Endothelial cell of umbilical vein (primary cell): ENCODE data around the gene GPR183. TPM values are rescaled to one million over a fixed set of nuclear protein-coding genes. Genes with fewer than 3 reads are reported as not detected.
"Not testable (repeated sequence)": the region's sequence is repeated elsewhere in the genome, so short reads cannot be mapped to it uniquely, and the experiment has no call there.

Experiments
- BruUV-seq: library from RNA; stranded (reverse); fragments of 400-500 nt; replicated peaks from 2 replicates; lab custom pipeline; 2021; lab: Mats Ljungman, UMichigan
- CTCF ChIA-PET: fragments of 300-600, 350-600 bp; sonication (Branson Sonifier 250); formaldehyde crosslinking; loops from one replicate; lab custom pipeline; 2021; ENCODE audit warnings: antibody characterized with exemption, inconsistent platforms; lab: Charles Lee
- POLR2A ChIA-PET: fragments of 300-600, 350-600 bp; sonication (Branson Sonifier 250); formaldehyde crosslinking; loops from one replicate; lab custom pipeline; 2021; ENCODE audit warnings: antibody characterized with exemption, inconsistent platforms; lab: Charles Lee
- DNase-seq: peaks from one replicate; pipeline ENCODE4 v3.0.0-alpha.2; 2011; ENCODE audit warnings: low read depth, low spot score
- FAIRE-seq: peaks from 2 replicates; lab custom pipeline; 2011; peaks lifted over from hg19 to GRCh38; lab: Jason Lieb, UNC
- H2AFZ ChIP-seq: 2 replicates; pipeline ENCODE4 v1.6.0; 2012; ENCODE audit warnings: low read depth, low read length, control low read depth, inconsistent platforms
- H3K27ac ChIP-seq: 2 replicates; pipeline ENCODE4 v1.5.1; 2011; ENCODE audit warnings: low read depth, mild to moderate bottlenecking, control low read depth, low read length, moderate library complexity; ENCODE audit not compliant: insufficient read depth
- H3K27me3 ChIP-seq, 2 experiments: 2 replicates each; pipeline versions ENCODE4 v1.6.0 to v1.6.1; 2011; ENCODE audit warnings: low read length in 2 of 2, mixed read lengths in 1 of 2; ENCODE audit not compliant: control insufficient read depth in 2 of 2, insufficient read depth in 2 of 2
- H3K36me3 ChIP-seq, 2 experiments: 2 replicates in 1 of 2; 3 replicates in 1 of 2; pipeline ENCODE4 v1.5.1; 2011; ENCODE audit warnings: low read length in 2 of 2, mild to moderate bottlenecking in 1 of 2, moderate library complexity in 1 of 2; ENCODE audit not compliant: control insufficient read depth in 2 of 2, insufficient read depth in 2 of 2; ENCODE audit errors: extremely low read depth in 1 of 2
- H3K4me1 ChIP-seq: 3 replicates; pipeline ENCODE4 v1.5.1; 2011; ENCODE audit warnings: mild to moderate bottlenecking, low read length; ENCODE audit not compliant: control insufficient read depth, insufficient read depth; ENCODE audit errors: extremely low read depth
- H3K4me2 ChIP-seq: 2 replicates; pipeline ENCODE4 v1.6.1; 2011; ENCODE audit warnings: low read length, control low read depth, mixed read lengths; ENCODE audit not compliant: insufficient read depth
- H3K4me3 ChIP-seq, 3 experiments: fragments of 200-600 bp in 1 of 3; sonication (generic), shearing (Covaris generic) in 1 of 3; replicated peaks in 1 of 3; 2 replicates each; pipeline ENCODE4 v1.5.1; 2011 to 2016; ENCODE audit warnings: control low read depth in 3 of 3, low read length in 3 of 3, mild to moderate bottlenecking in 2 of 3, inconsistent platforms in 1 of 3, low read depth in 1 of 3, moderate library complexity in 1 of 3; ENCODE audit not compliant: insufficient read depth in 1 of 3
- H3K79me2 ChIP-seq: 2 replicates; pipeline ENCODE4 v1.6.0; 2012; ENCODE audit warnings: low read length, inconsistent platforms; ENCODE audit not compliant: control insufficient read depth, insufficient read depth
- H3K9ac ChIP-seq: replicated peaks from 2 replicates; pipeline ENCODE3; 2011; ENCODE audit warnings: low read length, control low read depth; ENCODE audit not compliant: insufficient read depth; ENCODE audit errors: extremely low read depth
- H3K9me1 ChIP-seq: replicated peaks from 3 replicates; pipeline ENCODE4 v1.6.0; 2011; ENCODE audit warnings: mild to moderate bottlenecking, low read length; ENCODE audit not compliant: control insufficient read depth, insufficient read depth; ENCODE audit errors: extremely low read depth
- H3K9me3 ChIP-seq: replicated peaks from 2 replicates; pipeline ENCODE4 v1.5.1; 2012; ENCODE audit warnings: low read length, inconsistent platforms; ENCODE audit not compliant: control insufficient read depth, insufficient read depth
- H4K20me1 ChIP-seq: replicated peaks from 2 replicates; pipeline ENCODE3; 2011; ENCODE audit warnings: mild to moderate bottlenecking, low read length; ENCODE audit not compliant: control insufficient read depth, insufficient read depth; ENCODE audit errors: extremely low read depth
- EZH2 ChIP-seq: IDR thresholded peaks from 2 replicates; pipeline ENCODE4 v1.6.1; 2012; ENCODE audit warnings: borderline replicate concordance, low read depth, mild to moderate bottlenecking, moderate library complexity, low read length, inconsistent platforms; ENCODE audit not compliant: severe bottlenecking
- FOS ChIP-seq: IDR thresholded peaks from 2 replicates; pipeline ENCODE4 v1.6.1; 2011; ENCODE audit warnings: mild to moderate bottlenecking, low read length, moderate library complexity, borderline replicate concordance; ENCODE audit not compliant: insufficient read depth
- GATA2 ChIP-seq: IDR thresholded peaks from 2 replicates; pipeline ENCODE4 v1.7.0; 2011; ENCODE audit warnings: low read depth, mild to moderate bottlenecking, moderate library complexity, mixed read lengths, low read length; ENCODE audit not compliant: insufficient read length, insufficient read depth
- JUN ChIP-seq: IDR thresholded peaks from 2 replicates; pipeline ENCODE4 v1.6.1; 2011; ENCODE audit warnings: borderline replicate concordance, low read depth; ENCODE audit not compliant: insufficient read length, insufficient read depth
- MYC ChIP-seq: IDR thresholded peaks from one replicate; pipeline ENCODE4 v1.6.1; 2011; ENCODE audit warnings: mild to moderate bottlenecking, low read depth, low read length
- POLR2A ChIP-seq: IDR thresholded peaks from 2 replicates; pipeline ENCODE4 v1.6.1; 2012; ENCODE audit warnings: low read depth, mild to moderate bottlenecking, control low read depth, low read length
- POLR2AphosphoS5 ChIP-seq: IDR thresholded peaks from 2 replicates; pipeline ENCODE4 v1.6.1; 2012; ENCODE audit warnings: low read depth, mild to moderate bottlenecking, control low read depth, low read length, moderate library complexity; ENCODE audit not compliant: insufficient read depth
- dilution Hi-C: fragments of 300-500 bp; cut with MboI; formaldehyde crosslinking; loops from one replicate; pipeline ENCODE4 v1.15.0; 2019; ENCODE audit warnings: low sequenced_read_pairs; ENCODE audit not compliant: extremely low pct_ligation_motif_present
- intact Hi-C: fragments of 100-400 bp; cut with micrococcal nuclease; formaldehyde crosslinking; loops from one replicate; pipeline ENCODE4 v1.10.0; 2022
- polyA plus RNA-seq, 4 experiments: library from polyadenylated mRNA; depleted of rRNA in 3 of 4; stranded (reverse) in 3 of 4; unstranded in 1 of 4; fragments of >200 nt; gene quantifications; 2 replicates each; pipeline versions ENCODE4 v1.2.1 to v1.2.3, GENCODE V29; 2011 to 2012; ENCODE audit warnings: missing spikeins in 1 of 4
- total RNA-seq: library from RNA; stranded (reverse); gene quantifications from 2 replicates; pipeline ENCODE4 v1.2.3, GENCODE V29; 2021
- TF ChIP-seq, protein P1 (sequence below), 2 donors: IDR thresholded peaks; 1 replicate in 1 of 2; 2 replicates in 1 of 2; pipeline ENCODE4 v1.5.1; 2011; ENCODE audit warnings: low read length in 2 of 2, mild to moderate bottlenecking in 2 of 2, moderate library complexity in 2 of 2, control low read depth in 1 of 2, inconsistent platforms in 1 of 2, low read depth in 1 of 2; ENCODE audit not compliant: insufficient read depth in 1 of 2; ENCODE audit errors: extremely low read depth in 1 of 2
- TF ChIP-seq, protein P2 (sequence below): IDR thresholded peaks from 2 replicates; pipeline ENCODE4 v1.6.1; 2011; ENCODE audit not compliant: insufficient read depth, insufficient read length

The GPR183 gene
- total and polyA plus RNA-seq, 2 donors (not counting 3 experiments of a cell fraction or from before 2014, with no cell fraction given) = 0.23 TPM; not detected in 1

DNA sequence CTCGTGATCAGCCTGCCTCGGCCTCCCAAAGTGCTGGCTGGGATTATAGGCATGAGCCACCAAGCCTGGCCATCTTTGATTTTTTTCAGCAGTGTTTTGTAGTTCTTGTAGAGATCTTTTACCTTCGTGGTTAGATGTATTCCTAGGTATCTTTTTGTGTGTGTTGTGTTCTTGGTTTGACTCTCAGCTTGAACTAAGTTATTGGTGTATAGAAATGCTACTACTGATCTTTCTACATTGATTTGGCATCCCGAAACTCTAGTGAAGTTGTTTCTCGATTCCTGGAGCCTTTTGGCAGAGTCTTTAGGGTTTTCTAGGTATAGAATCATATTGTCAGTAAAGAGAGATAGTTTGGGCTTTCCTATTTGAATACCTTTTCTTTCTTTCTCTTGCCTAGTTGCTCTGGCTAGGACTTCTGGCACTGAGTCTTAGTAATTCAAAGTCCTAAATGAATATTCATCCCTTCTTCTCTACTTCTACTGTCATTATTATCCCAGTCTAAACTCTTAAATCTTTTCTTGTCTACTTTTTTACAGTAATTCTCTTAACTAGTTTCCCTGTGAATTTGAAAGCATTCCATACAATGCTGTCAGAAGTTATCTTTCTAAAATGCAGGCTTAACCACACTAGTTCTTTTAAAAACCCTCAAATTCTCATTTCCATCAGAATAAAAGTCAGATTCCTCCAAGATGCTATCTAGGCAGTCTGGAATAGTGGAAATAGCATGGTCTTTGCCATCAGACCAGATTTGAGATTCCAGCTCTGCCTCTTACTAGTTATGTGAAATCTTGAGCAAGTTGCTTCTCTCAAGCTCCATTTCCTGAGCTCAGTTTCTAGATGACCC is 56.0 kb downstream of the GPR183 start:
- BruUV-seq = no TSS peak
- H3K27ac ChIP-seq = no peak overlapping the region
- ChIA-PET POLR2A (no interaction called here), CTCF (interaction anchor here (1.1 kb wide), 1 partner anchor 75 kb away, joined by 4 read pairs; no protein-coding TSS in a partner anchor)
- DNase-seq (no peak), FAIRE-seq (no peak)
- H3K4me3 ChIP-seq = no peak overlapping the region
- H3K9me1 ChIP-seq = no peaks in the 10 kb centered on the region
- dilution Hi-C loops (loop anchor here (25.0 kb wide), 1 partner anchor 89 kb away; no protein-coding TSS in a partner anchor), intact Hi-C loops (no loop called here)
- TF ChIP-seq POLR2A (no peak), GATA2 (no peak), EZH2 (no peak), MYC (no peak), JUN (no peak), POLR2AphosphoS5 (no peak), FOS (no peak)
- TF ChIP-seq, protein P1, sequence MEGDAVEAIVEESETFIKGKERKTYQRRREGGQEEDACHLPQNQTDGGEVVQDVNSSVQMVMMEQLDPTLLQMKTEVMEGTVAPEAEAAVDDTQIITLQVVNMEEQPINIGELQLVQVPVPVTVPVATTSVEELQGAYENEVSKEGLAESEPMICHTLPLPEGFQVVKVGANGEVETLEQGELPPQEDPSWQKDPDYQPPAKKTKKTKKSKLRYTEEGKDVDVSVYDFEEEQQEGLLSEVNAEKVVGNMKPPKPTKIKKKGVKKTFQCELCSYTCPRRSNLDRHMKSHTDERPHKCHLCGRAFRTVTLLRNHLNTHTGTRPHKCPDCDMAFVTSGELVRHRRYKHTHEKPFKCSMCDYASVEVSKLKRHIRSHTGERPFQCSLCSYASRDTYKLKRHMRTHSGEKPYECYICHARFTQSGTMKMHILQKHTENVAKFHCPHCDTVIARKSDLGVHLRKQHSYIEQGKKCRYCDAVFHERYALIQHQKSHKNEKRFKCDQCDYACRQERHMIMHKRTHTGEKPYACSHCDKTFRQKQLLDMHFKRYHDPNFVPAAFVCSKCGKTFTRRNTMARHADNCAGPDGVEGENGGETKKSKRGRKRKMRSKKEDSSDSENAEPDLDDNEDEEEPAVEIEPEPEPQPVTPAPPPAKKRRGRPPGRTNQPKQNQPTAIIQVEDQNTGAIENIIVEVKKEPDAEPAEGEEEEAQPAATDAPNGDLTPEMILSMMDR (IDR thresholded peaks at IDR 0.05; ENCODE audit: extremely low read depth in 1 of 2, insufficient read depth in 1 of 2, low read depth in 1 of 2, low read length in 2 of 2) = no peak
- TF ChIP-seq, protein P2, sequence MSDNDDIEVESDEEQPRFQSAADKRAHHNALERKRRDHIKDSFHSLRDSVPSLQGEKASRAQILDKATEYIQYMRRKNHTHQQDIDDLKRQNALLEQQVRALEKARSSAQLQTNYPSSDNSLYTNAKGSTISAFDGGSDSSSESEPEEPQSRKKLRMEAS = no peak
- no peaks in the 10 kb centered on the region for H3K4me1 ChIP-seq
- H3K27me3 ChIP-seq = no peaks in the 10 kb centered on the region
- H3K9ac ChIP-seq = no peak overlapping the region
- H3K36me3 ChIP-seq = peaks cover 0 to 2% of the 10 kb centered on the region in 2 experiments
- no peak overlapping the region for H2AFZ ChIP-seq
- no peaks in the 10 kb centered on the region for H3K79me2 ChIP-seq
- no peak overlapping the region for H3K4me2 ChIP-seq
- no peaks in the 10 kb centered on the region for H4K20me1 ChIP-seq
- H3K9me3 ChIP-seq = no peaks in the 10 kb centered on the region

DNA sequence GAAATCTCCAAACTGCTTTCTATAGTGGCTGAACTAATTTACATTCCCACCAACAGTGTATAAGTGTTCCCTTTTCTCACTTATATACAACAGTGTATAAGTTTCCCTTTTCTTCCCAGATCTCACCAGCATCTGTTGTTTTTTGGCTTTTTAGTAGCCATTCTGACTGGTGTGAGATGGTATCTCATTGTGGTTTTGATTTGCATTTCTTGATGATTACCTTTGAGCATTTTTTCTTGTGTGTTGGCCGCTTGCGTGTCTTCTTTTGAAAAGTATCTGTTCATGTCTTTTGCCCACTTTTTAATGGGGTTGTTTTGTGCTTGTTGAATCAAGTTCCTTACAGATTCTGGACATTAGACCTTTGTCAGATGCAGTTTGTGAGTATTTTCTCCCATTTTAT is 57.6 kb downstream of the GPR183 start:
- H3K4me1 ChIP-seq, intact Hi-C loops, FAIRE-seq, H3K9me3 ChIP-seq, H3K9me1 ChIP-seq, H2AFZ ChIP-seq, CTCF ChIA-PET, BruUV-seq, POLR2A ChIA-PET, H3K9ac ChIP-seq, H3K27ac ChIP-seq, H3K4me3 ChIP-seq, H3K36me3 ChIP-seq, H3K4me2 ChIP-seq, DNase-seq, H4K20me1 ChIP-seq, H3K27me3 ChIP-seq, H3K79me2 ChIP-seq: not testable (repeated sequence)
- dilution Hi-C loops = loop anchor here (25.0 kb wide), 1 partner anchor 87 kb away; no protein-coding TSS in a partner anchor
